GM18861 (cell line): ENCODE measurements around the gene AHRR.

Experiments
- ATAC-seq: cut with Tn5 transposase; IDR thresholded peaks from one replicate; pipeline ENCODE4 v1.9.1; 2021; ENCODE audit not compliant: unreplicated experiment

Gene AHRR

DNA sequence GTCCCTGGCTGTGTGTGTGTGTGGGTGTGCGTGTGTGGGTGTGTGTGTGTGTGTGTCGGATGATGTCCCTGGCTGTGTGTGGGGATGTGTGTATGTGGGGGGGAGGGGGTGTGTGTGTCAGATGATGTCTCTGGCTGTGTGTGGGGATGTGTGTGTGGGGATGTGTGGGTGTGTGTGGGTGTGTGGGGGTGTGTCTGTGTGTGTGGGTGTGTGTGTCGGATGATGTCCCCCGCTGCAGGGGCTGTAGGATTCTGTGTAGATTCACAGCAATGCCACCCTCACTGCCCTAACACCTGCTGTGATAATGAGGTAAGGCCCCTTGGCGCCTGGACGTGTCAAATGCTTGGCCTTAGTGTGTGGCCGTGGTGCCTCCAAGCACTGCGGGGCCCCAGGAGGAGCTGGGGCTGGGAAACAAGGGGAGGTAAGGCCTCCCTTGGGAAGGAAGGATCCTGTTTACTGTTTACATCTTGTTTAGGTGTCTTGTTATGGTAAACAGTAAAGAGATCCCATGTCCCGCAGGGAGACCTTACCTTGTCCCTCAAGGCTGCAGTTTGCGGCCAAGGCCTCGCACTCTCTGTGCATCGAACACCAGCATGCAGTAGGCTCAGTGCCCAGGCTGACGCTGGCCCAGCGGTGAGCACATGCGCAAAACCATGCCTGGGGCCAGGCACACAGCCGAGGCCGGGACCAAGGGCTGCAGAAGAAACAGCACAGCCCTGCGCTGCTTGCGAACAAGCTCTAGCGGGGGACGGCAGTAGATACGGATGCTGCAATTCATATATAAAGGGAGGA is 24.1 kb downstream of the AHRR start:
- ATAC-seq, result no peak

DNA sequence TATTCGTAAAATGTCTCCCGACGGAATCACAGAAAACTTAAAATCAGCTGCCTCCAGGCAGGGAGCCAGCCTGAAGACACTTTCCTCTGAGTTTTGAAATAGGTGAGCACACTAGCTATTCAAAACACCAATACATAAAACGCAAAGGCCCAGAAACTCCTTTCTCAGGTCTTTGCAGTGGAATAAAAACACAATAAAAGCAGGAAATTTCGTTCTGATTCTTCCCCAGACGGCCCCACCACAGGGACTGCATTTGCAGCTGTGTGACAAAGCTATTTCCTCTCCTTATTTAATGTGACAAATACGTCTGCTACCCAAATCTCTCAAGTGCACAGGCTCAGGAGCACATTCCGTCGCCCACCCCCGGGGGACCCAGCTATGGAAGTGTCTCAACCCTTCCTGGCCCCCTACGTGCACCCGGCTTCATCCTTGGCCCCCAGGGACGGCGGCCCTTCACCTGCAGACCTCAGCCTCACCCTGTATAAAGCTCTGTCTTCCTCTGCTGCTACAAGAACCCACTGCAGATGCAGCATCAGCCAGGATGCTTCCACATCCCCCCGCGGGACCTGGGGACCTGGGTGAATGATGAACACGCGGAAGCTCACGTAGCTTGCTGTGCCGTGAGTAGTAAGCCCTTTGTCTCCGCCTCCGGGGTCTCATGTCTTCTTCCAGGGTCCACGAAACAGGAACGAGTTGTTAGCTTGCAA is 24.9 kb downstream of the AHRR start:
- ATAC-seq, result no peak

DNA sequence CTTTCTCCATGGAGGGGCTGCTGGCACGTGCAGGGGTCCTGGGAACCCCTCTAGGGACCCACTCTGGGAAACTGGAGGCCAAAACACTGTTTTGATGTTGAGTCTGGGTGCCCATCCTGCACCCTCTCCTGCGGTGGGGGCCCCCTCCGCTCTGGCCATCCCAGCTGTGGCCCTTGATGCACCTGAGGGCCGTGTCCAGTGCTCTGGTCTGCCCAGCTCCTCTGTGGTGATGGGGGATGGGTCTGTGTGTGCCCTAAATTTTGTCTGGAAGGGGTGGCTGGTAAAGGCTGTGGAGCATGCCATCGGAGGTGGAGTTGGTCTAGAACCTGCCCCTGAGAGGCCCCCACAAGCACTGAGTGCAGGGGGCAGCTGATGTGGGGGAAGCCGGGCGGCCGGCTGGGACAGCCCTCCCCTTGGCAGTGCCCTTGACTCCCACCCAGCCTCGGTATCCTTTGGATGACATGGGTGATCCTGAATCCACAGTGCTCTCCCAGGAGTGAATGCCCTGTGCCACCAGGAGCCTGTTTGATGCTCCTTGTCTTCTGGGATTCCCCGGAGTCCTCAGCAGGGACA is 26.3 kb downstream of the AHRR start:
- ATAC-seq, result no peak

DNA sequence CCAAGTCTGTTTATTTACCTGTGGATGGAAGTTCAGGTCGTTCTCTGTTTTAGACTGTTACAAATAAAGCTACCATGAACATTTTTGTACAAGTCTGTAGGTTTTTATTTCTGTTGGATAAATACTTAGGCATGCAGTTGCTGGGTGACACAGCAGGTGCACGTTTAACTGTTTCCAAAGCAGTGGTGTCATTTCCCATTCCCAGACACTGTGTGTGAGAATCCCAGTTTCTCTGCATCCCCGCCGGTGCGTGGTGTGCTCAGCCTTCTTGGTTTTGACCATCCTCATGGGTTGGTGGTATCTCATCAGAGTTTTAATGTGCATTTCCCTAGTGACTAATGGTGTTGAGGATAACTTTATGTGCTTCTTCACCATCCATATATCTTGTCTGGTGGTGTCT is 27.2 kb downstream of the AHRR start:
- no peak for ATAC-seq

DNA sequence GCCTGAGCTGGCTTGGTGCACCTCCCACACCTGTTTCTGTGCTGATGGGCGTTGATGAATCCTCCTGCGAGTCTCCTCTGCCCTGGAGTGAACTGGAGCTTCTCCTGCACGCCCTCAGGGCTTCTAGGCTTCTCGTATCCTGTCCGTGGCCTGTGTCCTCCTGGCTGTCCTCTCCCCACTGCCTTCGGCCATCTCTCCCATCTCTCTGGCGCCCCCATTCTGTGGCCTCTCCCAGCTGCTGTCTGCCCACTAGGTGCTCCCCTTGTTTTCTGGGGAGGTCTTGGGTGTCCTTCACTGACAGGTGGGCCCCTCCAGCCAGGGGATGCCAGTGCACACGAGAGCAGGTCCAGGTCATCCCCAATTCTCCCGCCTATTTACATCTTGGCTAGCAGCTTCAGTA is 28.8 kb downstream of the AHRR start:
- no peak for ATAC-seq

DNA sequence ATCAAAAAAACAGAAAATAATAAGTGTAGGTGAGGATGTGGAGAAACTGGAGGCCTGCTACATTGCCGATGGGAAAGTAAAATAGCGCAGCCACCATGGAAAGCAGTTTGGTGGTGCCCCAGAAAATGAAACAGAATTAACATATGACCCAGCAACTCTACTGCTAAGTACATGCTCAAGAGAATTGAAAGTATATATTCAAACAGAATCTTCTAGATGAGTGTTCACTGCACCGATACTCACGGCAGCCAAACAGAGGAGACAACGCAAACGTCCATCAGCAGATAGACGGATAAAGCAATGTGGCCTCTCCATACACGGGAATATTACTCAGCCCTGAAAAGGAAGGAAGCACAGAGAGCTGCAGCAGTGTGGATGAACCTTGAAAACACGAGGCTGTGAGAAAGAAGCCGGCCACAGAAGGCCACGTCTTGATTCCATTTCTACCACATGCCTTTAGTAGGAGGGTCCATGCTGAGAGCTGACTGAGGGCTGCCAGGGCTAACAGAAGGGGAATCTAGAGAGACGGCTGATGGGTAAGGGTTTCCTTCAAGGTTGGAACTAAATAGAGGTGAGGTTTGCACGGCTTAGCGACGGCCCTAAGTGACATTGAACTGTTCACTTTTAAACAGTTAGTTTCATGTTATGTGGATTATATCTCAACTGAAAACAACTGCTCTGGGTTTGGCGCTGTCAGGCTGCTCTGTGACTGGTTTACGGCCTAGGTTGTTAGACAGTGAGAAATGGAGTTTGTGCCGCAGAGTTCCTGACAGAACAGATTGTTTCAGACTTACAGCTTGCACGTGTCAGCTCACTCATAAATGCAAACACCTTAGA is 29.8 kb downstream of the AHRR start:
- no peak for ATAC-seq

DNA sequence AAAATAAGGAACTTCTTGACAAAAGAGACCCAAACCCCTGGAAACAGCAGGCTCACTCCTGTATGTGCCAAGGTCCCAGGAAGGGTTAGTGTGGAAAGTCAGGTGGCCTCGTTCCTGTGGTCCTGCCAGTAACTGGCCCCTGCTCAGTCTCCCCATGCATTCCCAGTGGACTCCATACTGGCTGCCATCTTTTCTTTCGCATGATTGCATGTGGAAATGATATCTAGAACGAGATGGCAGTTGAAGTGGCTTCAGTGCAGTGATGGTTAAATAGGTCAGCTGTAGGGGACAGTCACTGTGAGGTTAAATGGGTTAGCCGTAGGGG is 30.4 kb downstream of the AHRR start:
- no peak for ATAC-seq

DNA sequence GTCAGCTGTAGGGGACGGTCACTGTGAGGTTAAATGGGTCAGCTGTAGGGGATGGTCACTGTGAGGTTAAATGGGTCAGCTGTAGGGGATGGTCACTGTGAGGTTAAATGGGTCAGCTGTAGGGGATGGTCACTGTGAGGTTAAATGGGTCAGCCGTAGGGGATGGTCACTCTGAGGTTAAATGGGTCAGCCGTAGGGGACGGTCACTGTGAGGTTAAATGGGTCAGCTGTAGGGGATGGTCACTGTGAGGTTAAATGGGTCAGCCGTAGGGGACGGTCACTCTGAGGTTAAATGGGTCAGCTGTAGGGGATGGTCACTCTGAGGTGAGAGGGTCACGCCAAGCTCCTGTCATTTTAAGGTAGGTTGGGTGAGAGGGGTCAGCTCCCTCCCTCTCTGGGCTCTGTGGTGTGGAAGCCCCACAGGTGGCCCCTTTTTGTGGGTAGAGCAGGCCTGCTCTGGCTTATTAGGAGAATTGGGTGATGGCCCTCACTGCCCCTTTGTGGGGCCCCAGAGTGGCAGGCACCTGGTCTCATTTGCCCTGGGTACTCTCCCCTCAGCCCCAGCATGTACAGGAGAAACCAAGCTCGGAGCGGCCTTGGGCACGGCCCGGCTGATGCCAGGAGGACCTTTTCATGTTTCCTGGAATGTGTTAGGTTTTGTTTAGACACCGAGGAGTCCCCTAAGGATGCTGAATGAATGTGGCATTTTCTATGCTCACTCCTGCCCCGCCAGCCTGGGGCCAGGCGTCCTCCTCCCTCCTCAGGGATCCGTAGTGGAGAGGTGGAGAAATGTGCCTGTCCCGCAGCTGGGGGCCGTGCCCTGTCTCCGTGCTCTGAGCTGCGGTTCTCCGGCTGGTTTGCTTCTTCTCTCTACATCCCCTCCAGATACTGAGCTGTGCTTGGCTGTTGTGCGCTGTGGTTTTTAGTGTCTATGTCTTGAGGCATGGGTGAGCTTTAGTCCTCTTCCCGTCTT is 31.4 kb downstream of the AHRR start:
- ATAC-seq, result no peak

DNA sequence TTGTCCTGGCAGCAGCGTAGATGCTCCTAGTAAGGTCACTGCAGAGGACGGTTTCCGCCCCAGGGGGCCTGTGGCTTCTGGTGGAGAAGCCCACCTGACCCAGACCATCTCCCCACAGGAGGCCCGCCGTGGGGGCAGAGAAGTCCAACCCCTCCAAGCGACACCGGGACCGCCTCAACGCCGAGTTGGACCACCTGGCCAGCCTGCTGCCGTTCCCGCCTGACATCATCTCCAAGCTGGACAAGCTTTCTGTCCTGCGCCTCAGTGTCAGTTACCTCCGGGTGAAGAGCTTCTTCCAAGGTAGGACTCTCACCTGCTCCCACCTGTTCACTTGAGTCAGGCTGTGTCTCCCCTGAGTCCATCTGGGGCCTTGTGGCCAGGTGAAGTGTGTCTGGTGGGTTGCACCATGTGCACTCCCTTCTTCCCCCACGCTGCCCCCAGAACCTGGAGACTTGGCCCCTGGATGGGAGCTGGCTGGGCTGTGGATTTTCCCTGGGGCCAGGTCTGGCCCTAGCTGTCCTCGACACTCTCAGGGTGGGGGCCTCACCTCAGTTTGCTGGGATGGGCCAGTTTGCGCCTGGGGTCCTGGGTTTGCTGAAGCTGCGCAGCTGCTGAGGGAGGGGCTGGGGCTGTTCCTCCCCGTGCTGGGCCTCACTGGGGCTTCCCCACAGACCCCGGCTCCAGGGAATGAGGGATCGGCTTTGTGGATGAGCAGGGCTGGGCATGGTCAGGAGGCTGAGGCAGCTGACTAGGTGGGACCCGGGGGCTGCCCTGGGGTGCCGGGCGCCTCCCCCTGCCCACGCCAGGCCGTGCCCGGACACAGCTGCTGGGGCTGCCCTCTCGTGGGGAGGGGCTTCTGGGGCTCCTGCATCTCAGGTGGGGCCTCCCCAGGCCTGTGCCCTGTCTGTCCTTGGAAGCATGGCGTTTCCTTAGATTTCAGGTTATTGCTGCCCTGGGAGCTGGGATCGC is 32.4 kb downstream of the AHRR start:
- ATAC-seq, result no peak

DNA sequence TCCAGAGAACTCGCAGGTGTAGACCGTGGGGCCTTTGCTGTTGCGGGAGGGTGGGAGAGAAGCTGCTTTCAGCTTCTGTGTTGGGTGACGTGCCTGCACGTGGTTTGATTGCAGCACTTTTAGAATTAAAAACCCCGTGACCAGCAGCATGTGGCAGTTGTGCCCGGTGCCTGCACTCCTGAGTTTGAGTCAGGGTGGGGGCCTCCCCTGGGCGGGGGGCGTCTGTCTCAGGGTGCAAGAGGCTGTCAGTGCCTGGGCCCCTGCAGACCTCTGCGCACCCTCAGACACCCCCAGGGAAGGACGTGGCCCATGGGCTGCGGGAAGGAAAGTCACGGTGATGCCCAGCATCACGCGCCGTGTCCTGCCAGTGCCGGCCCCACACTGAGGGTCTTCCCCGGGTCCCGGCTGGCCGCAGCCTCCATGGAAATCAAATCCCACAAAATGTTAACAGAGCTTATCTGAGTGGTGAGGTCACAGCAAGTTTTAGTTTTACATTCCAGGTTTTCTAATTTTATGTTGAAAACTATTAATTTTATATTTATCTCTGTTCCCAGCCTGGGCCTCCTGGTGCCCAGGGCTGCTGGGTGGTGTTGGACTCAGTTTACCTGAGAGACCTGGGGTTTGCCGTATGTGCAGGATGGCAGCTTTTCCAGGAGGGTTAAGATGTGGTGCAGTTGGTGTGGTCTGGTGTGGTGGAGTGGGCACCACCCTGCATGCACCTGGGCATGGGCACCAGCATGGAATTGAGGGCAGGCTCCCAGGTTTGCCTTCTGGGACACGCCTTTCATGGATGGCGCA is 33.3 kb downstream of the AHRR start:
- ATAC-seq, result no peak

DNA sequence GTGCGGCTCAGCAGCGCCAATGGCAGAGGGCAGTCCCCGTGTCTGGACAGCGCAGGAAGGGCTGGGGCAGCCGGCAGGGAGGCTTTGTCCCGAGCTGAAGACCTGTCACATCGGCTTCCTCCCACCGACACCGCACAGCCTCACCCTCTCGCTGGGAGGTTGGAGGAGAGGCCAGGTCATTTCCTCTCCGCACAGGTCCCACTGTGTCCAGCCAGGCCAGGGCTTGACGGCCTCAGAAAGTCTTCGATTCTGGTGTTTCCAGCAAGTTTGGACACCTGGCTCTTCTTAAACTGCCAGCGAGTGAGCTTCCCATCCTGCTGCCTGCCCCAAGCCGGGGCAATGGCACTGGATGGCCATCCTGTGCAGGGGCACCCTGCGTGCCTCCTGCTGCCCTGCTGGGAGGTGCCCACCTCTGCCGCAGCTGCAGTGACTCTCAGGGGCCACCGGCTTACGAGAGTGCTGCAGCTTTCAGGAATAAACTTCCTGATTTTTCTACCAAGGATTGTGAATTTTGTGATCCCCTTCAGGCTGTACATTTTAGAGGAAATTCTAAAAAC is 33.9 kb downstream of the AHRR start:
- no peak for ATAC-seq

DNA sequence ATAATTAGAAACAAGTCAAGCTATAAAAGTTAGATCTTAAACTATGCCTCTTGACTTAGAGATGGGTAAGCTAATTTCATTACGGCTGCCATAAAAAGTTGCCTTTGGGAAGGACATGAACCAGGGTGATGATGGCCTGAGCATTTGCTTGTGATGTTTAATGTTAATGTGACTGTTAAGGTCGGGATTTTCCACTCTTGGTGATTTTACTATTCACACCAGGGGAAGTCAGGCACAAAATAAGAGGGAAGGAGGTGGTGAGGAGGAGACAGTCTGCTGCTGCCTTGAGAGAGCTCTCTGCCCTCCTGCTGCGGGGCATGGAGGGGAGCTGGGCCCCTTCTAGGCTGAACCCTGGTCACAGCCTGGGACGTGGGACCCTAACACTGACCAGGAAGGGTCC is 34.4 kb downstream of the AHRR start:
- no peak for ATAC-seq

DNA sequence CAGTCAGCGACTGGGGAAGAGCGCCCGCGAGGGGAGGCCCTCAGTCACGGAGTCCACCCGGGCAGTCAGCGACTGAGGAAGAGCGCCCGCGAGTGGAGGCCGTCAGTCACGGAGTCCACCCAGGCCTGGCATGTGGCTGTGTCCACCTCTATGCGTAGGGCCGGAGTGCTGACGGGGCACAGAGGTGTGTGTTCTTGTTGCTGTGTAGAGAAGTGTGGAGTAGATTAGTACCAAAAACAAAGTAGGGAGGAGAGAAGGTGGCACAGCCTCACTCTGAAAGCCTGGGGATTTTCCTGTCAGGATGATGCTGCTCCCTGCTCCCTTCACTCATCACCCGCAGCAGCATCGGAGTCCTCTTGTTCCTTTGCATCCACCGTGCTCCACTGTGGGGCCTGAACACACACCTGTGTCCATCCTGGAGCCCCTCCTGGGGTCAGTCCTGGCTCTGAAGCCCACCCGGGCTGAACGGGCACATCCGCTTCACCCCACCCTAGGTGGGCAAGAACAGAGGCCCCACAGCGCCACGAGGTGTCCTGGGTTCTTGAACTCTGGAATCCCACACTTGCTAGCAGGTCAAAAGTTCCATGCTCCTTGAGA is 37.9 kb downstream of the AHRR start:
- no peak for ATAC-seq

DNA sequence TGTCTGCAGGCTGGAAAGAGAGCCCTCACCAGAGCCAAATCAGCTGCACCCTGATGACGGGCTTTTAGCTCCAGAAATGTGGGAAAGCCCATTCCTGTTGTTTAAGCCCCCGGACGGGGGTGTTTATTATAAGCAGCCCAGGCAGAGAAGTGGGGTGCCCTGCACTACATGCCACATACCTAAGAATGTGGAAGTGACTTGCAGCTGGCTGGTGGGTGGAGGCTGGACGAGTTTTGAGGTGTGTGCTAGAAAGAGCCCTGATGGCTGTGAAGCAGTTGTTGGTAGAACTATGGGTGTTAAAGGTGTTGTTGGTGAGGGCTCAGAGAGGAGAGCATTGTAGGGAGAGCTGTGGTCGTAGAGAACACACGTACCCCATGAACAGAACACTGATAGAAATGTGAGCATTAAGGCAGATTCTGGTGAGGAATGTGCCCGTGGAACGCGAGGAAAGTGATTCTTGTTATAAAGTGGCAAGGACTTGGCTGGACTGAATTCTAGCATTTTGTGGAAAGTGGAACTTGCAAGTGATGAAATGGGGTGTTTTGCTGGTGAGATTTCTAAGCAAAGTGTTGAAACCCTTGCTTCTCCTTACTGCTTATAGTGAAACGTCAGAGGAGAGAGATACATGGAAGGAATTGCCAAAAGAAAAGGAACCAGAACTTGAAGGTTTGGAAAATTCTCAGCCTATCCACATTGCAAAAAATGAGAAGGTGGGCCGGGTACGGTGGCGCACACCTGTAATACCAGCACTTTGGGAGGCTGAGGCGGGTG is 38.9 kb downstream of the AHRR start:
- no peak for ATAC-seq

DNA sequence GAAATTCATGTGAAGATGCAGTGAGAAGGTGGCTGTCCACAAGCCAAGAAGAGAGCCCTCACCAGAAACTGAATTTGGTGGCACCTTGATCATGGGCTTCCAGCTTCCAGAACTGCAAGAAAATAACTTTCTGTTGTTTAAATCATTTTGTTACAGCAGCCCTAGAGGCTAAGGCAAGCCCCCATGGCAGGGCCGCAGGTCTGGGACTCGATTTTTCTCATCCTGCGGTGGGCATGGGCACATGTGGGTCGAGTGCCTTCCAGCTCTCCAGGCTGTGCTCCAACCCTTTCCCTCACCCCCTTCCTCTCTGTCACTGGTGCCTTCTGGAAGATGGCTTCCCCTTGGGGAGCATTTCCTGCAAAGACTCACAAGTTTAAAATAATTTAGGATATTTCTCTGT is 40.7 kb downstream of the AHRR start:
- ATAC-seq, result no peak

DNA sequence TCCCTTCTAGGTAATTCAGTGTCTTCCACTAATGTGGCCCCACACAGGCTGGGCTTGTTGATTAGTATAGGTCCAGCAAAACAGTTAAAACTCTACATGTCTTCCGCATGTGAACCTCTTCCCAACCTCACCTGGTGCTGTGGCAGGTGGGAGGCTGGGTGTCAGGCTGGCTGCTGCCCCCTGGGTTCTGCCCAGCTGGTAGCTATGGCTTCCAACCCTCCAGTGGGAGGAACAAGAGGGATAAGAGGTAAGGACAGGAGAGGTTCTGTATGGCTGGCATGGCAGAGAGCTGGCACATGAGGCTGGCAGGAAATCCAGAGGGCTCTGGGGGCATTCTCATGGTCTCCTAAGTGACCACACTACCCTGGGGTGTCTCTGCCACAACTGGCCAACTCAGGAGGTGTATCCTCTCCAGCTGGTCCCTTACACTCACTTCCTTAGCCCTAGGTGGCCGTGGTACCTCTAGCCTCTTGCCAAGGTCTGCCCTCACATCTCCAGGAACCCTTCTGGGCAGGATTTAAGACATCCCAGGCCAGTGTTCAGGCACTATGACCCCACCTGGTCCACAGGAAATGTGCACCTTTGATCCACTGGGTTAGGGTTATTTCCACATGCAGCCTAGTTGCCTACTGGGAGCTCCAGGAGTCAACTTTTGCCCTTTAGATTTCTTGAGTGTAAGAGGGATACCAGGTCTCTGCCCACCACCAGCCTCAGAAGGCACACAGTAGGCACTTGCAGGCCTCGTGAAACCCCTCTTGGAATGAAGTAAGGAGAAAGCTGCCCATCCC is 41.7 kb downstream of the AHRR start:
- ATAC-seq, result no peak
